Uterus (tissue), 4 donors: Measurements from ENCODE around the gene HSF5. TPM values are rescaled to one million over a fixed set of nuclear protein-coding genes. Genes with fewer than 3 reads are reported as not detected.

Experiments
- DNase-seq, 2 donors: peaks; one replicate each; pipeline ENCODE4 v3.0.0-alpha.2; 2019 to 2020
- H3K27ac ChIP-seq, 2 donors: fragments of 200-600 bp; sonication (generic); 1 replicate in 1 of 2; 2 replicates in 1 of 2; pipeline ENCODE4 v1.5.1; 2016 to 2018
- H3K27me3 ChIP-seq, 2 donors: fragments of 200-600 bp; sonication (generic); one replicate each; pipeline ENCODE4 v1.5.1; 2018 to 2019; ENCODE audit warnings: control low read depth in 1 of 2
- H3K36me3 ChIP-seq, 2 donors: fragments of 200-600 bp; sonication (generic); one replicate each; pipeline ENCODE4 v1.5.1; 2019; ENCODE audit warnings: control low read depth in 1 of 2
- H3K4me1 ChIP-seq, 2 donors: fragments of 200-600 bp; sonication (generic); one replicate each; pipeline ENCODE4 v1.5.1; 2018 to 2019; ENCODE audit warnings: control low read depth in 1 of 2
- H3K4me3 ChIP-seq, 2 donors: fragments of 200-600 bp; sonication (generic); 1 replicate in 1 of 2; 2 replicates in 1 of 2; pipeline ENCODE4 v1.5.1; 2018 to 2019; ENCODE audit warnings: mild to moderate bottlenecking in 1 of 2
- H3K9me3 ChIP-seq, 2 donors: fragments of 200-600 bp; sonication (generic); one replicate each; pipeline ENCODE4 v1.5.1; 2019; ENCODE audit warnings: control low read depth in 1 of 2
- CTCF ChIP-seq, 4 experiments: fragments of 200-600 bp in 2 of 4; fragments of 450-650 bp in 2 of 4; sonication (generic) in 2 of 4; IDR thresholded peaks; one replicate each; pipeline ENCODE4 v1.5.1; 2016 to 2019; ENCODE audit warnings: antibody characterized with exemption in 4 of 4, mild to moderate bottlenecking in 2 of 4, moderate library complexity in 1 of 4
- POLR2A ChIP-seq, 2 donors: fragments of 450-650 bp; IDR thresholded peaks; one replicate each; pipeline ENCODE4 v1.6.1; 2016; ENCODE audit warnings: antibody characterized with exemption in 2 of 2, mild to moderate bottlenecking in 1 of 2, moderate library complexity in 1 of 2
- intact Hi-C: fragments of 100-400 bp; cut with DNase I; formaldehyde crosslinking; loops from one replicate; pipeline ENCODE4 v1.15.1; 2023; ENCODE audit warnings: low total_unique reads
- total RNA-seq, 4 donors: library from RNA; depleted of rRNA in 3 of 4; stranded (reverse); fragments of >200 nt in 3 of 4; gene quantifications; one replicate each; pipeline versions ENCODE4 v1.1.0 to v1.2.4, GENCODE V29; 2014 to 2023
- donor health status: DM: yes; HTN: yes; CAD: no.

HSF5 gene
- total RNA-seq, 4 donors from 2014 or later = 0.90 TPM; not detected in 3

- no peak overlapping the region for H3K4me3 ChIP-seq
- no peaks in the 10 kb centered on the region for H3K36me3 ChIP-seq
- TF ChIP-seq CTCF (IDR thresholded peaks at IDR 0.05) (no peak), POLR2A (IDR thresholded peaks at IDR 0.05) (no peak)
- intact Hi-C loops = no loop called here
- no peak overlapping the region for H3K27ac ChIP-seq
- H3K9me3 ChIP-seq = no peaks in the 10 kb centered on the region
- H3K27me3 ChIP-seq = no peaks in the 10 kb centered on the region
- no peaks in the 10 kb centered on the region for H3K4me1 ChIP-seq
- DNase-seq = no peak
Observed at GRCh38 chr17:58387834-58388233, 100.4 kb downstream of the HSF5 start.

- H3K27me3 ChIP-seq = no peaks in the 10 kb centered on the region
- H3K36me3 ChIP-seq = no peaks in the 10 kb centered on the region
- H3K9me3 ChIP-seq = no peaks in the 10 kb centered on the region
- DNase-seq = no peak
- TF ChIP-seq POLR2A (IDR thresholded peaks at IDR 0.05) = no peak
- no peak for TF ChIP-seq CTCF (IDR thresholded peaks at IDR 0.05)
- H3K27ac ChIP-seq = no peak overlapping the region
- intact Hi-C loops = no loop called here
- H3K4me1 ChIP-seq = no peaks in the 10 kb centered on the region
- no peak overlapping the region for H3K4me3 ChIP-seq
Observed at GRCh38 chr17:58386708-58387107, 101.5 kb downstream of the HSF5 start.

- no peaks in the 10 kb centered on the region for H3K27me3 ChIP-seq
- DNase-seq = no peak
- no peaks in the 10 kb centered on the region for H3K9me3 ChIP-seq
- TF ChIP-seq CTCF (IDR thresholded peaks at IDR 0.05) (no peak), POLR2A (IDR thresholded peaks at IDR 0.05) (no peak)
- H3K27ac ChIP-seq = no peak overlapping the region
- H3K4me1 ChIP-seq = no peaks in the 10 kb centered on the region
- H3K4me3 ChIP-seq = no peak overlapping the region
- H3K36me3 ChIP-seq = no peaks in the 10 kb centered on the region
- intact Hi-C loops = no loop called here
Observed at GRCh38 chr17:58385359-58385899, 102.8 kb downstream of the HSF5 start.

- Histone ChIP-seq H3K27me3 (no peaks in the 10 kb centered on the region), H3K4me1 (no peaks in the 10 kb centered on the region), H3K9me3 (no peaks in the 10 kb centered on the region), H3K4me3 (no peak overlapping the region), H3K27ac (no peak overlapping the region), H3K36me3 (no peaks in the 10 kb centered on the region)
- DNase-seq = no peak
- no peak for TF ChIP-seq POLR2A (IDR thresholded peaks at IDR 0.05)
- no peak for TF ChIP-seq CTCF (IDR thresholded peaks at IDR 0.05)
- intact Hi-C loops = no loop called here
Observed at GRCh38 chr17:58384897-58385296, 103.3 kb downstream of the HSF5 start.

GRCh38 chr17:58383892-58384462 lies 104.2 kb downstream of the HSF5 start:
- H3K4me1 ChIP-seq = no peaks in the 10 kb centered on the region
- H3K4me3 ChIP-seq = no peak overlapping the region
- no peak for DNase-seq
- intact Hi-C loops = no loop called here
- TF ChIP-seq POLR2A (IDR thresholded peaks at IDR 0.05) (no peak), CTCF (IDR thresholded peaks at IDR 0.05) (no peak)
- no peaks in the 10 kb centered on the region for H3K36me3 ChIP-seq
- no peak overlapping the region for H3K27ac ChIP-seq
- H3K27me3 ChIP-seq = no peaks in the 10 kb centered on the region
- no peaks in the 10 kb centered on the region for H3K9me3 ChIP-seq
